Testis (tissue), 3 donors: ENCODE results near the gene CCL3. TPM values are rescaled to one million over a fixed set of nuclear protein-coding genes. Genes with fewer than 3 reads are reported as not detected.
"Not testable (repeated sequence)": the region's sequence is repeated elsewhere in the genome, so short reads cannot be mapped to it uniquely, and the experiment has no call there.

Experiments used
- DNase-seq: peaks from one replicate; pipeline ENCODE4 v3.0.0-alpha.2; 2019
- H3K27ac ChIP-seq, 2 donors: fragments of 200-600 bp; sonication (generic); one replicate each; pipeline ENCODE4 v1.5.1; 2019
- H3K27me3 ChIP-seq: fragments of 200-600 bp; sonication (generic); one replicate; pipeline ENCODE4 v1.5.1; 2019
- H3K36me3 ChIP-seq: fragments of 200-600 bp; sonication (generic); one replicate; pipeline ENCODE4 v1.5.1; 2017; ENCODE audit warnings: low read depth; ENCODE audit errors: missing control alignments
- H3K4me1 ChIP-seq: fragments of 200-600 bp; sonication (generic); one replicate; pipeline ENCODE4 v1.5.1; 2019
- H3K4me3 ChIP-seq, 2 donors: fragments of 200-600 bp; sonication (generic); one replicate each; pipeline ENCODE4 v1.5.1; 2017 to 2019
- H3K9me3 ChIP-seq: fragments of 200-600 bp; sonication (generic); one replicate; pipeline ENCODE4 v1.5.1; 2017
- CTCF ChIP-seq, 3 experiments: fragments of 450-650 bp in 2 of 3; fragments of 200-600 bp in 1 of 3; sonication (generic) in 1 of 3; IDR thresholded peaks; one replicate each; pipeline ENCODE4 v1.5.1; 2016 to 2019; ENCODE audit warnings: antibody characterized with exemption in 3 of 3, mild to moderate bottlenecking in 2 of 3, moderate library complexity in 1 of 3
- POLR2A ChIP-seq: fragments of 450-650 bp; IDR thresholded peaks from one replicate; pipeline ENCODE4 v1.6.1; 2017; ENCODE audit warnings: antibody characterized with exemption, mild to moderate bottlenecking, moderate library complexity
- WGBS, 2 donors: methylation state at CpG; one replicate each; pipeline ENCODE4 v1.1.5; 2018; 5-methylcytosine and 5-hydroxymethylcytosine counted together
- intact Hi-C: fragments of 100-400 bp; cut with DNase I; formaldehyde crosslinking; loops from one replicate; pipeline ENCODE4 v1.15.1; 2023; ENCODE audit warnings: low total_unique reads
- polyA plus RNA-seq: library from polyadenylated mRNA; stranded (reverse); fragments of 350-450 nt; fragmentation: Illumina TruSeq; extraction: RNeasy Lipid Tissue Mini Kit (QIAGEN cat#74804); gene quantifications from one replicate; pipeline ENCODE4 v1.2.3, GENCODE V29; 2014; ENCODE audit warnings: low read depth, low replicate concordance; ENCODE audit not compliant: insufficient read depth
- total RNA-seq, 2 donors: library from RNA; depleted of rRNA; stranded (reverse); fragments of >200 nt; gene quantifications; one replicate each; pipeline ENCODE4 v1.2.3, GENCODE V29; 2016

The CCL3 gene
- total and polyA plus RNA-seq, 3 donors from 2014 or later: 0.56 to 6.2 TPM; not detected in 1

DNA sequence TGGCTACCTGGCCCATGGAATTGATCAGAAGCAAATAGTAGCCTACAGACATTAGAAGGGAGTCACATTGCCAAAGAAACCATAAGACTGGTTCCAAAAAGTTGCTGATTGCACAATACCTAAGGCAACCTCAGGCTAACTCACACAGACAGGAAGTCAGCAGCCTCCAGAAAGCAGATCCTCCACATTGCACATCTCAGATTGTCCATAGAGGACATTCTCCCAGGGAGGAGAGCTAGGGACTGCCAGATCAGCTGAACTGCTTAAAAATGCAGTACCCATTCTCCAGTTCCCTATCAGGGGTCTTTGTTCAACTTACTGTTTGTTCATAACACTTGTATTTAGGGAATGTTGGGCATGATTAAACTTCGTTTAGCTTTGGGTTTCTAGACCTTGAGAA lies 4.2 kb downstream of the CCL3 start:
- no peak for DNase-seq
- WGBS, 2 donors: 32 to 47% methylated on average over 1 of the region's 1 CpG
- intact Hi-C loops: no loop called here
- Histone ChIP-seq H3K4me1 (no peaks in the 10 kb centered on the region), H3K4me3 (no peak overlapping the region), H3K36me3 (no peaks in the 10 kb centered on the region), H3K9me3 (no peaks in the 10 kb centered on the region), H3K27ac (no peak overlapping the region), H3K27me3 (no peaks in the 10 kb centered on the region)
- no peak for TF ChIP-seq POLR2A
- TF ChIP-seq CTCF (IDR thresholded peaks at IDR 0.05): no peak

GRCh38 chr17:36083691-36084090 lies 6.3 kb downstream of the CCL3 start:
- H3K27ac ChIP-seq, H3K9me3 ChIP-seq, intact Hi-C loops, H3K27me3 ChIP-seq, H3K36me3 ChIP-seq, DNase-seq, H3K4me3 ChIP-seq, H3K4me1 ChIP-seq: not testable (repeated sequence)
- 78 to 97% methylated on average over 2 of the region's 2 CpGs for WGBS, 2 donors

GRCh38 chr17:36082482-36083120 lies 7.3 kb downstream of the CCL3 start:
- H3K27ac ChIP-seq, H3K4me3 ChIP-seq, intact Hi-C loops, H3K4me1 ChIP-seq, H3K36me3 ChIP-seq, H3K9me3 ChIP-seq, H3K27me3 ChIP-seq, DNase-seq: not testable (repeated sequence)
- WGBS, 2 donors: 70 to 72% methylated on average over 7 to 8 of the region's 8 CpGs

GRCh38 chr17:36081681-36082471 lies 8.1 kb downstream of the CCL3 start:
- H3K27me3 ChIP-seq, H3K4me1 ChIP-seq, H3K36me3 ChIP-seq, H3K4me3 ChIP-seq, H3K27ac ChIP-seq, H3K9me3 ChIP-seq, intact Hi-C loops, DNase-seq: not testable (repeated sequence)
- 78 to 88% methylated on average over 3 to 5 of the region's 5 CpGs for WGBS, 2 donors

- Histone ChIP-seq H3K4me3 (no peak overlapping the region), H3K27ac (no peak overlapping the region), H3K27me3 (no peaks in the 10 kb centered on the region), H3K36me3 (no peaks in the 10 kb centered on the region), H3K4me1 (no peaks in the 10 kb centered on the region), H3K9me3 (no peaks in the 10 kb centered on the region)
- WGBS, 2 donors: 86 to 100% methylated on average over 1 of the region's 1 CpG
- intact Hi-C loops: no loop called here
- DNase-seq: no peak
- no peak for TF ChIP-seq POLR2A
These were observed 15.6 kb downstream of the CCL3 start for GRCh38 chr17:36074365-36074764.

GRCh38 chr17:36072431-36073121 lies 17.4 kb downstream of the CCL3 start:
- WGBS, 2 donors: 25 to 37% methylated on average over 12 of the region's 12 CpGs
- H3K4me1 ChIP-seq: no peaks in the 10 kb centered on the region
- intact Hi-C loops: no loop called here
- no peaks in the 10 kb centered on the region for H3K27me3 ChIP-seq
- TF ChIP-seq POLR2A (no peak), CTCF (IDR thresholded peaks at IDR 0.05) (peak; percentile 10 to 72 (median 48))
- H3K4me3 ChIP-seq: no peak overlapping the region
- H3K36me3 ChIP-seq: no peaks in the 10 kb centered on the region
- H3K9me3 ChIP-seq: no peaks in the 10 kb centered on the region
- DNase-seq: peak; percentile 73
- H3K27ac ChIP-seq: no peak overlapping the region
